Psoas muscle (tissue), 8 donors: ENCODE data around the gene CLSTN3. TPM values are rescaled to one million over a fixed set of nuclear protein-coding genes. Genes with fewer than 3 reads are reported as not detected.
A peak's percentile ranks its signal among the peaks of the same experiment; 100 is the strongest.

ENCODE experiments used
- ATAC-seq, 4 donors: fragments of 200-7000 bp; cut with Tn5 transposase; one replicate each; pipeline ENCODE4 v1.9.1; 2020; ENCODE audit warnings: moderate library complexity in 3 of 4, mild to moderate bottlenecking in 2 of 4
- DNase-seq, 2 donors: peaks; one replicate each; pipeline ENCODE4 v3.0.0-alpha.2; 2020
- H3K27ac ChIP-seq: fragments of 200-600 bp; one replicate; pipeline ENCODE4 v1.8.0; 2022
- H3K27me3 ChIP-seq, 3 donors: fragments of 200-600 bp in 1 of 3; one replicate each; pipeline versions ENCODE4 v1.6.1 to v1.8.0; 2013 to 2022; ENCODE audit warnings: low read length in 2 of 3, mild to moderate bottlenecking in 2 of 3, moderate library complexity in 1 of 3; ENCODE audit not compliant: insufficient read depth in 3 of 3
- H3K36me3 ChIP-seq, 2 donors: fragments of 200-600 bp in 1 of 2; one replicate each; pipeline versions ENCODE4 v1.6.1 to v1.8.0; 2013 to 2022; ENCODE audit warnings: low read depth in 1 of 2, mild to moderate bottlenecking in 1 of 2, moderate library complexity in 1 of 2; ENCODE audit not compliant: insufficient read depth in 1 of 2
- H3K4me1 ChIP-seq: fragments of 200-600 bp; one replicate; pipeline ENCODE4 v1.8.0; 2022
- H3K4me3 ChIP-seq: fragments of 200-600 bp; one replicate; pipeline ENCODE4 v1.8.0; 2022; ENCODE audit warnings: mild to moderate bottlenecking
- H3K9me3 ChIP-seq: fragments of 200-600 bp; one replicate; pipeline ENCODE4 v1.8.0; 2022
- CTCF ChIP-seq: fragments of 200-600 bp; IDR thresholded peaks from one replicate; pipeline ENCODE4 v1.8.0; 2022; ENCODE audit warnings: antibody characterized with exemption
- WGBS, 3 donors: extraction: QIAGEN DNeasy Blood & Tissue Kit; methylation state at CpG; one replicate each; pipeline versions ENCODE4 v1.1.6 to v1.1.7; 2013; 5-methylcytosine and 5-hydroxymethylcytosine counted together
- intact Hi-C, 2 donors: fragments of 100-400 bp; cut with DNase I; formaldehyde crosslinking; loops; one replicate each; pipeline versions ENCODE4 v1.11.0 to v1.14.2; 2022
- polyA plus RNA-seq, 3 donors: library from polyadenylated mRNA; stranded (reverse); fragments of 200-250 nt; gene quantifications; one replicate each; pipeline ENCODE4 v1.2.3, GENCODE V29; 2013
- total RNA-seq, 4 donors: library from RNA; stranded (reverse); fragmentation: NEBNext Ultra II Directional in 2 of 4; extraction: Animal tissue kit (Norgen Biotek cat#: 25700) in 2 of 4; gene quantifications; one replicate each; pipeline versions ENCODE4 v1.2.1 to v1.2.4, GENCODE V29; 2021 to 2023
- donor health status: healthy with polysubstance abuse.
- donor health status: DM: no; HTN: no; CAD: no; lungs with moderate emphysema.
- donor health status: Bipolar disorder and iron deficiency.
- donor health status: healthy.
- donor health status: DM: yes; HTN: yes; CAD: no.
- donor health status: DM: no; HTN: no; CAD: no.
- donor health status: DM: no; HTN: no; CAD: no.
- donor health status: DM: yes; HTN: yes; CAD: no.

CLSTN3 gene
- total and polyA plus RNA-seq, 7 donors: 1.2 to 5.1 (median 3.2) TPM

- intact Hi-C loops: loop anchor here in 1 of 2 donors (1.0 to 5.0 kb wide), 2 partner anchors 45 to 131 kb away; no protein-coding TSS in a partner anchor
- 3 to 8% (median 4%) methylated on average over 21 of the region's 21 CpGs for WGBS, 3 donors
Measured at GRCh38 chr12:7188562-7189397, 58.6 kb downstream of the CLSTN3 start.

GRCh38 chr12:7189398-7190267, 59.5 kb downstream of the CLSTN3 start, which contains the start of gene PEX5:
Gene PEX5, plus strand, starts transcription at chr12:7189686. Its CDS starts 692 bp downstream, at chr12:7190378.
- peak within 1 kb of the TSS; percentile 99 for H3K27ac ChIP-seq
- TF ChIP-seq CTCF: no peak
- ATAC-seq (peak; percentile 93 to 96 (median 94)), DNase-seq (peak; percentile 88 to 95)
- H3K4me1 ChIP-seq: peaks cover 20% of the 10 kb centered on the region
- 0 to 1% (median 1%) methylated on average over 47 to 68 of the region's 68 CpGs for WGBS, 3 donors
- H3K36me3 ChIP-seq: peaks cover 2 to 38% of the 10 kb centered on the region in 2 donors
- intact Hi-C loops: loop anchor here (5.0 to 10.0 kb wide), 2 partner anchors 132 to 845 kb away; partner anchors contain the start of gene FOXJ2 (in 1 of the 2)
- peak within 1 kb of the TSS; percentile 99 for H3K4me3 ChIP-seq
- H3K27me3 ChIP-seq: no peaks in the 10 kb centered on the region
- no peaks in the 10 kb centered on the region for H3K9me3 ChIP-seq

More at GRCh38 chr12:7188562-7189397, 58.6 kb downstream of the CLSTN3 start:
- peaks cover 20% of the 10 kb centered on the region for H3K4me1 ChIP-seq
- no peaks in the 10 kb centered on the region for H3K27me3 ChIP-seq
- peak overlapping the region; percentile 99 for H3K4me3 ChIP-seq
- H3K36me3 ChIP-seq: peaks cover 0 to 29% of the 10 kb centered on the region in 2 donors
- peak; percentile 70 to 79 for DNase-seq
- H3K9me3 ChIP-seq: no peaks in the 10 kb centered on the region
- peak; percentile 69 to 83 (median 79) for ATAC-seq
- TF ChIP-seq CTCF: peak; percentile 52
- H3K27ac ChIP-seq: peak overlapping the region; percentile 99

DNA sequence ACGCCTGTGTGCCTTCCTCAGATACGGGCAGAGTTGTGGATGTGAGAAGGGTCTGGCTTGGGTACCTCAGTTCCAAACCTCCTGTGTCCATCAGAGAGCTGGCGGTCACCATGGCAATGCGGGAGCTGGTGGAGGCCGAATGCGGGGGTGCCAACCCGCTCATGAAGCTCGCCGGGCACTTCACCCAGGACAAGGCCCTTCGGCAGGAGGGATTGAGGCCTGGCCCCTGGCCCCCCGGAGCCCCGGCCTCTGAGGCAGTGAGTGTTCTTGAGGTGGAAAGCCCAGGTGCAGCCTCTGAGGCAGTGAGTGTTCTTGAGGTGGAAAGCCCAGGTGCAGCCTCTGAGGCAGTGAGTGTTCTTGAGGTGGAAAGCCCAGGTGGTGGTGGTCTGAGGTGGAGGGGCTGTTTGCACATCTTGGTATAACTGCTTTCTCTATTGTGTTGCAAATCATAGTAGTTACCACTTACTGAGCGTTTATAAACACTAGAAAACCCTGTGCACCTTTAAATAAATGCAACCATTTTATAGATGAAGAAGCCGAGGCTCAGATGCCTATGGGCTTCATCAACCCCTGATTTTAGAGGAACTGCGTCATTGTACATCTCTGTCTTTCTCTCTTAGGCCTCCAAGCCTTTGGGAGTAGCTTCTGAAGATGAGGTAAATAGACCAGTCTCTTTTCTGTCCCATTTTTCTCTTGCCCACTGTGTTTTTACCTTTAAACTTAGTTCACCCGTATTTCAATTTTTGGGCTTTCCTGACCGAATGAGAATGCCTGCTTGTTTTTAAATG, 60.3 kb downstream of the CLSTN3 start:
- no peak for TF ChIP-seq CTCF
- H3K27ac ChIP-seq: peak overlapping the region; percentile 99
- H3K4me1 ChIP-seq: peaks cover 20% of the 10 kb centered on the region
- DNase-seq (peak; percentile 38 to 68), ATAC-seq (peak in 2 of 4 donors; percentile 6 to 13)
- H3K9me3 ChIP-seq: no peaks in the 10 kb centered on the region
- intact Hi-C loops: loop anchor here in 1 of 2 donors (10.0 kb wide), 1 partner anchor 844 kb away; the partner anchor contains the start of gene FOXJ2
- WGBS, 3 donors: 24 to 37% (median 25%) methylated on average over 17 of the region's 17 CpGs
- H3K27me3 ChIP-seq: no peaks in the 10 kb centered on the region
- H3K4me3 ChIP-seq: peak overlapping the region; percentile 99
- peaks cover 4 to 46% of the 10 kb centered on the region in 2 donors for H3K36me3 ChIP-seq

DNA sequence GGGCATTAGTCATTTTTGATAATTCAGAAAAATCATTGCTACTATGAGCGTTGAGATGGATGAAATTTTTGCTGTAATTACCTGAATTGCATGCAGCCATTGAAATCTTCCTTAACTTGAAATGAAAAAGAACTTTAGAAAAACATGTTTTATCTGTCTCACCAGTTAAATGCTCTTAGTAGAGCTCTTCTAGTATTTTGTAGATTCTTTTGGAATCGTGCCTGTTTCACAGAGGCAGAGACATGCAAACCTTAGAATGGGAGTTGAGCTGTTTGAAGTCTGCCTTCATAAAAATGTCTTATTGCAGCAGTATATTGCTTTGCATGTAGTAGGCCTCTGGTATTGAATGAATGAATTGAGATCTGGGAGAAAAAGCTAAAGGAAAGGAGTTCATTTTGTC, 63.5 kb downstream of the CLSTN3 start:
- TF ChIP-seq CTCF: no peak
- ATAC-seq: no peak
- H3K27me3 ChIP-seq: no peaks in the 10 kb centered on the region

More for the DNA sequence above, 63.5 kb downstream of the CLSTN3 start:
- WGBS, 3 donors: 73 to 76% (median 74%) methylated on average over 2 of the region's 2 CpGs
- intact Hi-C loops: loop anchor here in 1 of 2 donors (10.0 kb wide), 1 partner anchor 841 kb away; the partner anchor contains the start of gene FOXJ2
- H3K36me3 ChIP-seq: peaks cover 4 to 57% of the 10 kb centered on the region in 2 donors
- H3K4me3 ChIP-seq: no peak overlapping the region
- no peaks in the 10 kb centered on the region for H3K9me3 ChIP-seq
- no peak for DNase-seq
- H3K27ac ChIP-seq: no peak overlapping the region
- peaks cover 13% of the 10 kb centered on the region for H3K4me1 ChIP-seq
